ENCODE data around the gene UBA3. TPM values are rescaled to one million over a fixed set of nuclear protein-coding genes. Genes with fewer than 3 reads are reported as not detected.

Gene UBA3
- total and polyA plus RNA-seq, 10 of the 15 experiments (the other 5 are each of a cell fraction or from before 2014, with no cell fraction given): 72.9 to 131 (median 102) TPM

GRCh38 chr3:69008980-69009379, 71.2 kb downstream of the UBA3 start (continued):
- TF ChIP-seq CTCF (IDR thresholded peaks at IDR 0.05 in 2 of 3, conservative IDR thresholded peaks at IDR 0.05 in 1 of 3; ENCODE audit: control insufficient read depth in 2 of 3, extremely low read depth in 1 of 3, insufficient read depth in 1 of 3, low read depth in 3 of 3, low read length in 3 of 3): no peak
- peak; percentile 88 to 92 for TF ChIP-seq BHLHE40 (IDR thresholded peaks at IDR 0.05; ENCODE audit: borderline replicate concordance in 1 of 2, low read depth in 2 of 2, low read length in 1 of 2)
- no peak for TF ChIP-seq POU2F2 (IDR thresholded peaks at IDR 0.05; ENCODE audit: borderline replicate concordance, low read depth, low read length)
- TF ChIP-seq RBBP5 (conservative IDR thresholded peaks at IDR 0.05): no peak
- no peak for TF ChIP-seq ATF2 (IDR thresholded peaks at IDR 0.05; ENCODE audit: low read length)
- TF ChIP-seq SREBF1 (IDR thresholded peaks at IDR 0.05; ENCODE audit: low read length): no peak
- no peak for TF ChIP-seq HDAC2 (IDR thresholded peaks at IDR 0.05)
- TF ChIP-seq FOS (IDR thresholded peaks at IDR 0.05; ENCODE audit: borderline replicate concordance, extremely low read depth, insufficient read length): no peak
- TF ChIP-seq ZNF207 (IDR thresholded peaks at IDR 0.05; ENCODE audit: borderline replicate concordance): no peak
- TF ChIP-seq SP1 (IDR thresholded peaks at IDR 0.05; ENCODE audit: low read depth, low read length): no peak
- TF ChIP-seq, protein P1, sequence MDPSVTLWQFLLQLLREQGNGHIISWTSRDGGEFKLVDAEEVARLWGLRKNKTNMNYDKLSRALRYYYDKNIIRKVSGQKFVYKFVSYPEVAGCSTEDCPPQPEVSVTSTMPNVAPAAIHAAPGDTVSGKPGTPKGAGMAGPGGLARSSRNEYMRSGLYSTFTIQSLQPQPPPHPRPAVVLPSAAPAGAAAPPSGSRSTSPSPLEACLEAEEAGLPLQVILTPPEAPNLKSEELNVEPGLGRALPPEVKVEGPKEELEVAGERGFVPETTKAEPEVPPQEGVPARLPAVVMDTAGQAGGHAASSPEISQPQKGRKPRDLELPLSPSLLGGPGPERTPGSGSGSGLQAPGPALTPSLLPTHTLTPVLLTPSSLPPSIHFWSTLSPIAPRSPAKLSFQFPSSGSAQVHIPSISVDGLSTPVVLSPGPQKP (IDR thresholded peaks at IDR 0.05; ENCODE audit: low read depth, low read length): no peak
- TF ChIP-seq PAX8 (IDR thresholded peaks at IDR 0.05): no peak
- TF ChIP-seq ATF7 (IDR thresholded peaks at IDR 0.05; ENCODE audit: low read depth): 0 out of 2 replicates have a peak, but pooled peaks have one; percentile 50
- TF ChIP-seq USF1 (IDR thresholded peaks at IDR 0.05; ENCODE audit: borderline replicate concordance, extremely low read length, insufficient read depth, low read depth, low read length): no peak
- no peak for TF ChIP-seq NRF1 (conservative IDR thresholded peaks at IDR 0.05; ENCODE audit: low read depth, low read length)
- TF ChIP-seq TCF7 (IDR thresholded peaks at IDR 0.05; ENCODE audit: borderline replicate concordance): no peak
- peak; percentile 93 to 95 for TF ChIP-seq IKZF2 (IDR thresholded peaks at IDR 0.05)
- no peak for TF ChIP-seq E4F1 (IDR thresholded peaks at IDR 0.05; ENCODE audit: borderline replicate concordance, partially characterized antibody)
- peak; percentile 60; the same call in 1 of the 2 replicates for TF ChIP-seq BMI1 (IDR thresholded peaks at IDR 0.05; ENCODE audit: borderline replicate concordance)
